Chondrocyte (in vitro differentiated cells): ENCODE results near the gene MATR3. TPM values are rescaled to one million over a fixed set of nuclear protein-coding genes. Genes with fewer than 3 reads are reported as not detected.
"Not testable (repeated sequence)": the region's sequence is repeated elsewhere in the genome, so short reads cannot be mapped to it uniquely, and the experiment has no call there.

Experiments
- DNase-seq: peaks from one replicate; pipeline ENCODE4 v3.0.0; 2021; ENCODE audit warnings: mixed read lengths, low spot score
- H3K27ac Mint-ChIP-seq: one replicate; pipeline ENCODE4 v1.8.0; 2021; ENCODE audit warnings: mild to moderate bottlenecking, moderate library complexity, mixed read lengths; ENCODE audit not compliant: unreplicated experiment
- H3K27me3 Mint-ChIP-seq: 2 replicates; pipeline ENCODE4 v1.8.0; 2021; ENCODE audit warnings: low read depth, mixed read lengths
- H3K36me3 Mint-ChIP-seq: 2 replicates; pipeline ENCODE4 v1.8.0; 2021; ENCODE audit warnings: low read depth, mixed read lengths
- H3K4me1 Mint-ChIP-seq: 2 replicates; pipeline ENCODE4 v1.8.0; 2021; ENCODE audit warnings: low read depth, mild to moderate bottlenecking, mixed read lengths
- H3K4me3 Mint-ChIP-seq: one replicate; pipeline ENCODE4 v1.8.0; 2021; ENCODE audit warnings: mild to moderate bottlenecking, moderate library complexity, mixed read lengths; ENCODE audit not compliant: unreplicated experiment
- H3K9me3 Mint-ChIP-seq: 2 replicates; pipeline ENCODE4 v1.8.0; 2021; ENCODE audit warnings: low read depth, mixed read lengths
- total RNA-seq: library from RNA; stranded (reverse); gene quantifications from 3 replicates; pipeline ENCODE4 v1.2.1, GENCODE V29; 2021
- TF ChIP-seq, protein P1 (sequence below): fragments of 200-600 bp; sonication (generic); IDR thresholded peaks from 2 replicates; pipeline ENCODE4 v1.5.0; 2021; ENCODE audit warnings: antibody characterized with exemption, mild to moderate bottlenecking, moderate library complexity

Gene MATR3
- total RNA-seq, 1 donor from 2014 or later, result 150 TPM

DNA sequence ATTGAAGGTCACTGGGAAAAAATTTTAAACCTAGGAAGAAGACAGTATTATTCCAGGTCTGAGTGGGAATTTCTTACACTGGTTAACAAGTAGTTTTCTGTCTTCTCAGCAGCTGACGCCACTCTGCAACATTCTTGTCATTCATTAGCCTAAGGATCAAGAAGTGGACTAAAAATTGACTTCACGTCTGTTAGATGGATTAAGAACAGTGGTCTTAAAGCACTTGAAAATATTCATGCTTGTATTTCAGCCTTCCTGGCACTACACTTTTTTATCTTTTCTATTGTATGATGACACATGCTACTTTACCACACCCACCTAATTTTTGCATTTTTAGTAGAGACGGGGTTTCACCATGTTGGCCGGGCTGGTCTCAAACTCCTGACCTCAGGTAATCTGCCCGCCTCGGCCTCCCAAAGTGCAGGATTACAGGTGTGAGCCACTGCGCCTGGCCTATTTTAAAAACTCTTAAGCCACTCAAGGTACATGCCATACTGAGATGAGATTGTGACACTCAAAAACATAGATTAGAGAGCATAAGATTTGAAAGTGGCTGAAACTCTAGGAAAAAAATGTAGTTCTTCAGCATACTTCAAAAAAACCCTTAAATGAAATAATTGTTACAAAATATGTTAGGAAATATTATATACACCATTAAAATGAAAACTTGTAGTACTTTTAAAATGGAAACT is 8.4 kb downstream of the MATR3 start:
- TF ChIP-seq, protein P1, sequence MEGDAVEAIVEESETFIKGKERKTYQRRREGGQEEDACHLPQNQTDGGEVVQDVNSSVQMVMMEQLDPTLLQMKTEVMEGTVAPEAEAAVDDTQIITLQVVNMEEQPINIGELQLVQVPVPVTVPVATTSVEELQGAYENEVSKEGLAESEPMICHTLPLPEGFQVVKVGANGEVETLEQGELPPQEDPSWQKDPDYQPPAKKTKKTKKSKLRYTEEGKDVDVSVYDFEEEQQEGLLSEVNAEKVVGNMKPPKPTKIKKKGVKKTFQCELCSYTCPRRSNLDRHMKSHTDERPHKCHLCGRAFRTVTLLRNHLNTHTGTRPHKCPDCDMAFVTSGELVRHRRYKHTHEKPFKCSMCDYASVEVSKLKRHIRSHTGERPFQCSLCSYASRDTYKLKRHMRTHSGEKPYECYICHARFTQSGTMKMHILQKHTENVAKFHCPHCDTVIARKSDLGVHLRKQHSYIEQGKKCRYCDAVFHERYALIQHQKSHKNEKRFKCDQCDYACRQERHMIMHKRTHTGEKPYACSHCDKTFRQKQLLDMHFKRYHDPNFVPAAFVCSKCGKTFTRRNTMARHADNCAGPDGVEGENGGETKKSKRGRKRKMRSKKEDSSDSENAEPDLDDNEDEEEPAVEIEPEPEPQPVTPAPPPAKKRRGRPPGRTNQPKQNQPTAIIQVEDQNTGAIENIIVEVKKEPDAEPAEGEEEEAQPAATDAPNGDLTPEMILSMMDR, result no peak
- DNase-seq, result no peak
- Mint-ChIP-seq H3K27ac (peak overlapping the region; percentile 45), H3K36me3 (no peaks in the 10 kb centered on the region), H3K9me3 (no peaks in the 10 kb centered on the region), H3K4me3 (no peak overlapping the region), H3K27me3 (no peaks in the 10 kb centered on the region), H3K4me1 (peaks cover 72% of the 10 kb centered on the region)

DNA sequence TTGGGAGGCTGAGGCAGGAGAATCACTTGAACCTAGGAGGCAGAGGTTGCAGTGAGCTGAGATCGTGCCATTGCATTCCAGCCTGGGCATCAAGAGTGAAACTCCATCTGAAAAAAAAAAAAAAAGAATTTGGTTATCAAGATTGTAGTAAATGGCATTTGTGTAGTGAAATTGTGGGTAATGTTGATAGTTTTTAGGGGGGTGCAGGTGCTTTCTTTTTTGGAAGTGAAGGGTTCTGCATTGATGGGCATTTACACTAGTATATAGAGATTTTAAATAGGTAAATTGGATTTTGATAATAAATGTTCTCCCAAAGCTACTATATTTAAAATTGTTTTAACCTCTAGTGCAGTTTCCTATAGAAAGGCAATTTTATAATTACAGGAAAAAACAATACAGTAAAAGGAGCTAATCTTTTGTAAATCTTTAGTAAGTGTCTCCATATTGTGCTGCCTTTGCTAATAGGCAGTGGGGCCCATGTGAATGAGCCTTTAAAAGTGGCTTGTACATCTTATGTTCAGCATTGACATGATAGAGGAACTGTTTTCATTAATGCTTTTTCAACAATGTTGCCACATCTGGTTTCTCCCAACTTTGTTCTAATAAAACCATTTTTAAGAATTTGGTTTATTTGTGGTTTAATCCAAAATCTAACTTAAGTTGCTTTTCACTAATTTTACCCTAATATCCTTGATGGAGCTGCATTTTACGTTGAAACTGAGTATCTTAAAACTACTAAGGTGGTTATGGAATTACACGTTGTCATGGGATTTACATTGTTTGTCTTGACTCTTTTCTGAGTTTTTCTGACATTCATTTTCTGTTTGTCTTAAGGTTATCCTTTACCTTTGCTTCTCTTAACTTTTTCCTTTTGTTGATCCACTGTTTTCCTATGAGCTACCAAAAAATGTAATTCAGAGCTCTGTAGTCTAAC is 11.1 kb downstream of the MATR3 start:
- DNase-seq, result no peak
- H3K4me1 Mint-ChIP-seq, result peaks cover 72% of the 10 kb centered on the region
- H3K36me3 Mint-ChIP-seq, result no peaks in the 10 kb centered on the region
- TF ChIP-seq, protein P1, result no peak
- H3K4me3 Mint-ChIP-seq, result no peak overlapping the region
- no peaks in the 10 kb centered on the region for H3K9me3 Mint-ChIP-seq
- H3K27me3 Mint-ChIP-seq, result no peaks in the 10 kb centered on the region
- H3K27ac Mint-ChIP-seq, result peak overlapping the region; percentile 53

DNA sequence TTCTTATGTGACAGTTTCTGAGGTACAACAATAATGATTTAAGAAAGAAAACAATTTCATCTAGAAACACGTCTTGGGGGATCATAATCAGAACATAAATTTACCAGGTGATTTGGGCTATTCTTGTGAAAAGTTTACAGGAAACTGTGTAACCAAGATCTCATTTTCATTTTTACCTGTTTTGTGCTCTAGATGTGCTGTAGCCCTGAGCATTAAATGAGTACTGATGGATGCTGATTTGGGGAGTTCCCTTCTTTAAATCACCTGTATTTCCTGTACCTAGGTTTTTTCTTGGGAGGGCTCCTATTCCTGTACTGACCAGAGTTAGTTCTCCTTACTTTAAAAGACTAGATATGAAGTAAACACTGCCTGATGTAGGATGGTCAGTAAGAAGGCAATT is 12.7 kb downstream of the MATR3 start:
- peaks cover 80% of the 10 kb centered on the region for H3K4me1 Mint-ChIP-seq
- TF ChIP-seq, protein P1, result no peak
- H3K27ac Mint-ChIP-seq, result no peak overlapping the region
- no peaks in the 10 kb centered on the region for H3K9me3 Mint-ChIP-seq
- H3K36me3 Mint-ChIP-seq, result no peaks in the 10 kb centered on the region
- no peaks in the 10 kb centered on the region for H3K27me3 Mint-ChIP-seq
- no peak overlapping the region for H3K4me3 Mint-ChIP-seq
- no peak for DNase-seq

DNA sequence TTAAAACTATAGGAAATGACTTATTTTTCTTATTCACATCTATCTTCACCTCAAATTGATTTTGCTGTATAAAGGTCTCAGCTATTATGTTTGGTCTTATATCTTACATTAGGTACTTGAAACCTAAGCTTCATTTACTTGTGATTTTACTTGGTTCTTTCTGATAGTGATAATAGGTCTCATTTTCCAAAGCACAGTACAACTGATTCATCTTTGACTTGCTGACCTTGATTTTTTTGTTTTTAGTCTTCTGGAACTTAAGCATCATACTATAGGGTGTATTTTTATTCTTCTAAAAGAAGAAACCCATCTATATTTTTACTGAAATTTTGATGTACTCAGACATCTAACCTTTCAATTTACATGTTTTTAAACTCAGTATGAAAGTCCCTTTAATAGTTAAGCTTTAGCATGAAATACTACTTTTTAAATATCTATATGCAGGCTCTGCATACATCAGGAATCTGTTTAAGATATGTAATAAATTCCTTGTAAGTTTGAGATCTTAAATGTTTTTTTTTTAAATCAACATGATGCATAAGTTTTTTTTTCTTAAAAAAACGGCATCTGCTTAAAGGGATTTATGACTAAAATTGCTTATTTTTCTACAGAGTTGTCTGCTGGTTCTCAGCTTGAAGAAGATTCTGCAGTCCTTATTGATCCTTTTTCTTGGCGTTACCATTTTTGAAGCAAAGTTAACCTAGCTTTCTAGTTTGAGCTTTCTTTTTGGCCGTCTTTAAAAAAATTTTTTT is 13.3 kb downstream of the MATR3 start:
- Mint-ChIP-seq H3K9me3 (no peaks in the 10 kb centered on the region), H3K4me1 (peaks cover 77% of the 10 kb centered on the region), H3K27me3 (no peaks in the 10 kb centered on the region), H3K4me3 (no peak overlapping the region), H3K36me3 (no peaks in the 10 kb centered on the region), H3K27ac (peak overlapping the region; percentile 45)
- TF ChIP-seq, protein P1, result no peak
- no peak for DNase-seq

DNA sequence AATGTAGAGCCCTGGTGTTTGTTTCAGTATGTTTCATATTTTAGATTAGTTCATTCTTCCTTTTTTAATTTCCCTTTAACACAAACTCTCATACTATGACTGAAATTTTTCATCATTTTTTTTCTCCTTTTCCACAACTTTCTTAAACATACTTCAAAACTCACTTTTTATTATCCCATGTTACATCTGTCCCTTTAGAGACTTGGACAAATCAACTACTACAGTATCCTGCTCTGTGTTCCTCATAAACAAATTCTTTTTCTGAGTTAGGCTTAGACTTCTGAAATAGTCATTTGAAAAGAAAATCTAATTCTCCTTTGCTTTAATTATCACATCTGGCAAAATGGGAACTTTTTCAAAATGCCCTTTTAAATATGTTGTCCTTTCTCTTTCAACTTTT is 15.3 kb downstream of the MATR3 start:
- Mint-ChIP-seq H3K4me1 (peaks cover 71% of the 10 kb centered on the region), H3K27me3 (no peaks in the 10 kb centered on the region), H3K36me3 (no peaks in the 10 kb centered on the region)

DNA sequence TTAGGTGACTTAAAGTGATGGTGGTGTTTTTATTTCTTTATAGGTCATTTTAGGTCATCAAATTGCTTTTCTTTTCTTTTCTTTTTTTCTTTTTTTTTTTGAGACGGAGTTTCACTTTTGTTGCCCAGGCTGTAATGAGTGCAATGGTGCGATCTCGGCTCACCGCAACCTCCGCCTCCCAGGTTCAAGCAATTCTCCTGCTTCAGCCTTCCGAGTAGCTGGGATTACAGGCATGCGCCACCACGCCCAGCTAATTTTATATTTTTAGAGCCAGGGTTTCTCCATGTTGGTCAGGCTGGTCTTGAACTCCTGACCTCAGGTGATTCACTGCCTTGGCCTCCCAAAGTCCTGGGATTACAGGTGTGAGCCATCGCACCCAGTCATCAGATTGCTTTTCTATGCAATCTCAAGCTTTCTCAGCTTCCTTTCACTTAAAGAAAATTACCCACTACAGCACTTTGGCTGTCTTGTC is 17.2 kb downstream of the MATR3 start:
- Mint-ChIP-seq H3K27ac (peak overlapping the region; percentile 65), H3K4me1 (peaks cover 58% of the 10 kb centered on the region)
- not testable (repeated sequence) for H3K4me3 Mint-ChIP-seq, H3K36me3 Mint-ChIP-seq, H3K27me3 Mint-ChIP-seq, DNase-seq, H3K9me3 Mint-ChIP-seq

More for the DNA sequence above, 15.3 kb downstream of the MATR3 start:
- DNase-seq, result no peak
- peak overlapping the region; percentile 24 for H3K27ac Mint-ChIP-seq
- TF ChIP-seq, protein P1, result no peak
- H3K4me3 Mint-ChIP-seq, result no peak overlapping the region
- no peaks in the 10 kb centered on the region for H3K9me3 Mint-ChIP-seq
